ENCODE data around the gene INKA2.
"Not testable (repeated sequence)": the region's sequence is repeated elsewhere in the genome, so short reads cannot be mapped to it uniquely, and the experiment has no call there.

The INKA2 gene

DNA sequence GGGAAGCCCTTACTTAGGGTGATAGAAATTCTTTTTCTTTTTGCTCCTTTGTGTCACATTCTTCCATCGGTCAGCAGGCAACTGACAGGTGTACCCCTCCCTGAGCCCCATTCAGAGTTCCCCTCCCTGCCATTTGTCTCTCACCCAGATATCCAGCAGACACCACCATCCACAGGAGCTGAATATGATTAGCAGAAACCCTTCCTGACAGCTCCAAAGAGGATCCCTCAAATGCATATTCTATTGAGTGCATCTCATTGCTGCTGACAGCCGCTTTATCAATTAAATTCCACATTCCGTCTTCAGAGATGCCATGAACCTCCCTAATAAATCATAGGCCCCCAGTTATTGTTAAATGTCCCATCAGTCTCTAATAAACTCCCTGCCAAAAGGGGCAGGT lies 10.4 kb upstream of the INKA2 start:
- DNase-seq (ENCODE audit: low read depth) = no peak

DNA sequence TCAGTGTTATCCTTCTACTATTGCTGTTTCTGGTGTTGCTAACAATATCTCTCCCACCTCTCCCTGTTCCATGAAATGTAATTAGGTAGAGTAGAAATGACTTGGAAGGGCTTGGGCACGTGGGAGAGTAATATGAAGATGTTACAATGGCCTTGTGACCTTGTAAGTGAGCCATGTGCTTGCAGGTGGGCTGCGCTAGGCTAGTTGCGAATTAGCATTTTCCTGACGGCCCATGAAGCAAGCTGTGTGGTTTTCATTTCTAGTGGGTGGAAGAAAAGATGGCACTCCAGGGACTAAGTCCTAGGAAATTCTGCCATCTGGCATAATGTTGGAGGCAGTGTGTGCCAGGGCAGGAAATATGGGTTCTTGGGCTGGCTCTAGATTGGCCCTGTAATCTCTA lies 8.8 kb upstream of the INKA2 start:
- DNase-seq (ENCODE audit: low read depth) = no peak

DNA sequence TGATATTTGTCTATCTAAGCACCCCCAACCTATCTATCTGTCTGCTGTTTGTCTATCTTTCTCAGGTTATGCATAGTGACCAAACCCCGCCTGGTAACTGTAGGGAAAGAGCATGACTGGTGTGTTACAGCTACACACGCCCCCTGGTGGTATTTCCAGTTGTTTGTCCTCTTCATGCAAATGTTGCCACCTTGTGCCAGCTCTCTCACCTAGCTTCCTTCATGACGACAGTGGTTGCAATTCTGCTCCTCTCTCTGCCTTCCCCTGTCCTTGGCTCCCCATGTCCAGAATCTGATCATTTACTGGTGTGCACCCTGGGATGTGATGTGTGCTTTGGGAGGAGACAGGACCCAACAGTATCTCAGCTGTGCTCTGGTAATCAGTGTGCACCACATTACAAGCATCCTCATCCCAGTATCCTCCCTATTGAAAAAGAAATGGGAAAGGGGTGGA lies 8.1 kb upstream of the INKA2 start:
- peak; percentile 79 for DNase-seq (ENCODE audit: low read depth)

GRCh38 chr1:111746614-111746999 lies 7.4 kb upstream of the INKA2 start:
- DNase-seq (ENCODE audit: low read depth) = no peak

DNA sequence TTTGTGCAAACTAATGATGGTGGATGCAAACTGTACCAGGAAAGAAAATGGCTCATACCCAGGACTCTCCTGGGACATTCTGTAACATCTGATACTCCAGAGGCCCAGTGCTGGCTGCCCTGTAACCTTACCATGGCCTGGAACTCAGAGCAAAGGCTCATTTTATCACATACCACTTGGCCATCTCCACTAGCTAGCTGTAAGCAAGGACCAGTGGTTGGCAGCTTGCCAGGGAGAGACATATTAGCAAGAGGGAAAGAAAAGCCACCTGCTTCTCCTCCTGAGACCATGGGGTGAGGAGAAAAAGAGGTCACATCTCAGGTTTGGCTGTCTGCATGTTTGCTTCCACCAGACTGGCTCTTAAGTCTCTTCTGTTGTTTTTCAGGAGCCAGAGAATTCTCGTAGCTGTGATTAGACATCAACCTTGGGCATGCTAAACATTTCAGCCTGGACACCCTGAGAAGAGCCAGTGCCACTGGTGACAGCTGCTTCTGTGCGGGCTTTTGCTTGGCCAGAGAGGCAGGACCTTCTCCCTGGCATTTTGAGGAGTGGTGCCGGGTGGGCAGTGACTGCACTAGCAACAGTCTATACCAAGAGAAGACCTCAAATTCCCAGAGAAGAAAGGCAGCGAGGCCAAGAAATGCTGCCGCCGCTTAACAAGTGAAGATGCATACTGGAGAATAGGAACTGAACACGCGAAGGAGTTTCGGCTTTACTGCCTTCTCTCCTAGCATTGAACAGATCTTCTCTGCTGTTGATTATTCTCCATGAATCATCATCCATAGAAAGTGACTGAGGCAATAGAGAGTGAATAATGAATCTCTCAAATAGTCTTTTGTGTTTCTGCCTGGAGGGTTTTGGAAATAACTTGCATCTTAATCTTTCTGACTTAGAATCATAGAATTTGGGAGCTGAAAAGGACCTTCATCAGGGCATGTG lies 6.7 kb upstream of the INKA2 start:
- no peak for DNase-seq (ENCODE audit: low read depth)

GRCh38 chr1:111743679-111744101 lies 4.5 kb upstream of the INKA2 start:
- peak; percentile 34 for DNase-seq (ENCODE audit: low read depth)

GRCh38 chr1:111742938-111743549 lies 3.8 kb upstream of the INKA2 start:
- DNase-seq (ENCODE audit: low read depth) = peak; percentile 24

GRCh38 chr1:111742292-111742691 lies 3.1 kb upstream of the INKA2 start:
- not testable (repeated sequence) for DNase-seq (ENCODE audit: low read depth)

DNA sequence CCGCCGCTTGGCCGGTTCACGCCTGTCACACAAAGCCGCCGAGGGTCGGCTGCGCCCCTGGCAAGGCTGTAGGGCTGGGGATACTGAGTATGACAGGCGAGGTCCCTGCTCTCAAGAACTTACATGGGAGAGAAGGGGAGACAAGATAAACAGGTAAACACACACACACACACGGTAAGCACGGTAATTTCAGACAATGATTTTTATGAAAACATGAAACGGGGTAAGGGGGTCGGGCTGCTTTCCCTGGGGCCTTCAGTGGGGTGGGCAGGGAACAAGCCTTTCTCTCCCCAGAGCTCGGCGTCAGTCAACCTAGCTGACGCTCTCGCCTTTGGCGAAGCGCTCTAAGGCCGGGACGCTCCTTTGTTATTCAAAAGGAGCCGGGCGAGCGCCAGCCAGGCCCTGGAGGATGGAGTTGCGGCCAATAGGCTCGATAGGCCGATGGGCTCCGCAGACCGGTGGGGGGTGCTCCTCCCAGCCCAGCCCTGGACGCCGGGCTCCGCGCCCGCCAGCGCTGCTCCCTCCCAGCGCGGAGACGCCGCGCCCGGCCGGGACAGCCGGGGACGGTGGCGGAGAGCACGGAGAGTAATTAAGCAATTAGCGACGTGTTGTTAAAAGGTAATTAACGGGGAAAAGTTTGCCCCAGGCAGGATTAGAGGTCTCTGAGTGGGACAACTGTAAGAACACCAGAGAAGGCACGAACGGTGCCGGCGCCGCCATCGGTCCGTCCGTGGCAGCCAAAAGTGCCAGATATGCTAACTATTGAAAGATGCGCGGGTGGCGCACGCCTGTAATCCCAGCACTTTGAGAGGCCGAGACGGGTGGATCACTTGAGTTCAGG lies 950 bp upstream of the INKA2 start:
- DNase-seq (ENCODE audit: low read depth) = peak; percentile 76

DNA sequence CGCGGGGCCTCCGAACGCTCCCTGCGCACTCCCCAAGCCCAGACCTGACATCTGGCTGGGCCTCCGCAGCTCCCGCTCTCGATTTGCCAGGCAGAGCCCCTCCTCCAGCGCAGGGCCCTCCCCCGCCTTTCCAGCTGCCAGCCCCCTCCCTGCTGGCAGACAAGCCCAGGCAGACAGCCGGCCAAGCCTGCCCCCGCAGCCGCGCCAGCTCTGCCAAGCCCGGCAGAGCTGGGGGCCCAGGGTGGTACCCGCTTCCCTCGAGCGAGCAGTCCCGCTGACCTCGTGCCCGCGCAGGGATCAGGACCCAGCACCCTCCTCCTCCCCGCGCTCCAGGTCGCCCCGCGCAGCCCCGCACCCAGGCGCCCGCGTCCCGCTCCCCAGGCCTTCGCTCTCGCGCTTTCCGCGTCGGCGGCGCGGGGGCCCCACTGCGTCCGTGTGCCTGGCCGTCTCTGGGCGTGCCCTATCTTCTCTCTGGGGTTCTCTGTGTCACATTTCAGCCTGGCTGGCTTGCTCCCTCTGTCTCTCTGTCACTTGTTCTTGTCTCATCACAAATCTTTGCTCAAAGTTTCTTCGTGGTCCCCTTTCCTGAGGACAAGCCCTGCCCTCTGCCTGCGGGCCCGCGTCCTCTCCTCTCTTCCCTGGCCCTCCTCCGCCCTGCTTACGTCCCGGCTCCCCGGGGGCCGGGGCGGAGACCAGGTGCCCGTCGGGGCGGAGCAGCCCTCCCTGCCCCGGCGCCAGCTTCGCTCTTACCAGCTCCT lies 580 bp downstream of the INKA2 start:
- DNase-seq (ENCODE audit: low read depth) = peak; percentile 50

DNA sequence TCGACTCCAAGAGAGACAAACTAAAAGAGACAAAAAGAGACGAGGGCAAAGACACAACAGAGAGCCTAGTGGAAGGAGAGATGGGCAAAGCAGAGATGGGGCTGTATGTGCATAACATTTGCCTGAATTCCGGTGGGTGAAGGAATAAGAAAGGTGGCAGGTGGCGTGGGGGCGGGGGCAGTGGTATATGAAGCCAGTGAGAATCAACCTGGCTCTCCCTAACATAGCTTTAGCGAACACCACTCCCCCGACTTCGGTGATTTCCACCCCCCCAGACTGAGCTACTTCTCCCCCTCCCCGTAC lies 1.1 kb downstream of the INKA2 start:
- DNase-seq (ENCODE audit: low read depth) = no peak

GRCh38 chr1:111737216-111738132 lies 1.7 kb downstream of the INKA2 start:
- DNase-seq (ENCODE audit: low read depth) = no peak

GRCh38 chr1:111736548-111737215 lies 2.5 kb downstream of the INKA2 start:
- DNase-seq (ENCODE audit: low read depth) = peak; percentile 18

- peak; percentile 20 for DNase-seq (ENCODE audit: low read depth)
These were observed 3.2 kb downstream of the INKA2 start for GRCh38 chr1:111735858-111736544.

DNA sequence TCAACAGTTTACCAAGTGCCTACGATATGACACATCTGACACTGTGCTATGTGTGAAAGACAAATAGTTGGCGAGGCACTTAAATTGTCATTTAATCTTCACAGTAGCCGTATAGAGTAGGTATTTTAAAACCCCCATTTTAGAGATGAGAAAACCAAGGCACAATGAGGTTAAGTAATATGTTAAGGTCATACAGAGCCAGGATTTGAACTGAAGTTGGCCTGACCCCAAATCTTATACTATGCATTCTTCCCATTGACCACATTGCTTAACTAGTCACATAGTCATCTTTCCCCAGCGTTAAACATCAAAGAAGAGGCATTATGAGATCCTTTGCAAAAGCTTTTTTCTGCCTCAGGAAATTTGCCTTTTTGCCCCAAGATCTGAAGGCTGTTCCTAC lies 3.9 kb downstream of the INKA2 start:
- peak; percentile 38 for DNase-seq (ENCODE audit: low read depth)

DNA sequence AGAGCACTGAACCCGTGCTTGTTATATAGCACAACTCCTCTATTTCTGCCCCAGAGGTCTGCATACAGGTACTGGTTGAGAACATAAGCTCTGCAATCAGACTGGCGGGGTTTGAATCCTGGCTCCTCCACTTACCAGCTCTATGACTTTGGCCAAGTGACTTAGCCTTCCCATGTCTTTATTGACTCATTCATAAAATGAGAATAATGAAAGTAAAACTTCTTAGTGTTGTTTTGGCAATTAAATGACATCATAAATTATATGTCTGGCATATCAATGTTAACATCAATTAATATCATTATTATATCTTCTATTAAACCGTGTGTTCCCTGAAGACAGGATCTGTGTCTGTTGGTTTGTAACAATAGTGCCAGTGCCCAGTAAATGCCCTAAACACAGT lies 4.3 kb downstream of the INKA2 start:
- DNase-seq (ENCODE audit: low read depth) = no peak

GRCh38 chr1:111734426-111734825 lies 4.8 kb downstream of the INKA2 start:
- no peak for DNase-seq (ENCODE audit: low read depth)

GRCh38 chr1:111733992-111734341 lies 5.2 kb downstream of the INKA2 start:
- DNase-seq (ENCODE audit: low read depth) = no peak

DNA sequence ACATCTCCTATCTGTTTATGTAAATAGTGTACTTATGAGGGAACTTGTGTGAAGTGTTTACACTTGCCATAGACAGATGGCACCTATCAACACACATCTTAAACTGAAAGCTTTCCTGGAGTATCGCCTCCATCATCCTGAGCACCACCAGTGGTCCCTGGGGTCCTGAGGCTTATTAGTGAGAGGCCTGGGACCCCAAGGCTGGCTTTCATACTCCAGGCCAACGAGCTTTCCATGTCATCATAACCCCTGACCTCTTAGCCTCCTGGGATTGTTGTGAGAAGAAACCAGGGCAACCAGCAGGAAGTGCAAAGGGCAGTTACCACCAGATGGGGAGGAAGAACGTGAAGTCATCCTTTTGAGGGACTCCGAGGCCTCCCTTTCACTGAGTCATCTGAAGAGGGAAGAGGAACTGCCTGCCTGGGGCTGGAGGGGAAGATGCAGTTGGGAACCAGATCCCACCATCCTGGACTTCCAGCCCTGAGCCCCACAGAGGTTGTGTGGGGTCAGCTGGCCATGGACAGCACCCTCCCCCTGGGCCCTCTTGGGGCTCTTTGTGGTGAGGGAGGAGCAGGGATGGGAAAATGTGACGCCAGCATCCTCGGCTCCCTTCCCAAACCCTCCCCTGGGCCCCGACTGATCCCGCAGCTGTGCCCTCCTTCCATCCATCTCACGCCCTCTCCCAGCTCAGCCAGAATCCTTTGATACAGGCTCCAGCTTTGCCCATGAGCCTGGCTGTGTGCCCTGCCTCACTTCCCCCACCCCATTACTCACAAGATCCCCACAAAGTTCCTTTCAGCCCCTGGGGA lies 5.8 kb downstream of the INKA2 start:
- peak; percentile 76 for DNase-seq (ENCODE audit: low read depth)

Measured in iris pigment epithelial cell (primary cell).